ENCODE data around the gene BMPR1A.
"Not testable (repeated sequence)": the region's sequence is repeated elsewhere in the genome, so short reads cannot be mapped to it uniquely, and the experiment has no call there.

Gene BMPR1A

GRCh38 chr10:86971232-86971991 lies 215.0 kb downstream of the BMPR1A start:
- DNase-seq = peak; percentile 83

- no peak for DNase-seq
Measured at GRCh38 chr10:86972613-86973380, 216.4 kb downstream of the BMPR1A start.

GRCh38 chr10:86974484-86974883 lies 218.1 kb downstream of the BMPR1A start:
- no peak for DNase-seq

GRCh38 chr10:86976362-86977056 lies 220.1 kb downstream of the BMPR1A start:
- DNase-seq = no peak

GRCh38 chr10:86978457-86978856 lies 222.0 kb downstream of the BMPR1A start:
- DNase-seq = not testable (repeated sequence)

- no peak for DNase-seq
Measured at GRCh38 chr10:86979296-86979818, 222.9 kb downstream of the BMPR1A start.

- DNase-seq = no peak
Measured at GRCh38 chr10:86979977-86980448, 223.6 kb downstream of the BMPR1A start.

- DNase-seq = not testable (repeated sequence)
Measured at GRCh38 chr10:86981020-86981419, 224.6 kb downstream of the BMPR1A start.

- DNase-seq = no peak
Measured at GRCh38 chr10:86981716-86982115, 225.3 kb downstream of the BMPR1A start.
